K562 (cell line): ENCODE results near the gene AGPAT1. TPM values are rescaled to one million over a fixed set of nuclear protein-coding genes. Genes with fewer than 3 reads are reported as not detected.

Source experiments
- ATF1 ChIP-seq, 2 experiments: fragments of 450-650 bp in 1 of 2; IDR thresholded peaks; 2 replicates each; pipeline ENCODE4 v1.6.1; 2016; ENCODE audit warnings: missing compliant biosample characterization in 1 of 2, missing genetic modification characterization in 1 of 2
- ESRRB ChIP-seq: fragments of 250-450 bp; sonication (Bioruptor Pico); IDR thresholded peaks from 2 replicates; pipeline ENCODE4 v1.5.0; 2020; ENCODE audit warnings: mild to moderate bottlenecking, moderate library complexity, borderline replicate concordance
- FOXP1 ChIP-seq: sonication (generic); formaldehyde crosslinking; IDR thresholded peaks from 2 replicates; pipeline ENCODE4 v1.8.0; 2022; ENCODE audit warnings: mild to moderate bottlenecking, missing genetic modification reagents
- MAFK ChIP-seq: IDR thresholded peaks from 2 replicates; pipeline ENCODE4 v1.6.1; 2011; ENCODE audit warnings: low read length, improper control_type of control experiment
- MYC ChIP-seq, 2 experiments: fragments of 250-450 bp in 1 of 2; sonication (Bioruptor Pico) in 1 of 2; IDR thresholded peaks; 2 replicates each; pipeline versions ENCODE4 v1.5.1 to v1.6.1; 2012 to 2021; ENCODE audit warnings: low read depth in 2 of 2, borderline replicate concordance in 1 of 2, improper control_type of control experiment in 1 of 2, low read length in 1 of 2, mild to moderate bottlenecking in 1 of 2, moderate library complexity in 1 of 2
- NFXL1 ChIP-seq: fragments of 450-650 bp; formaldehyde crosslinking; IDR thresholded peaks from 2 replicates; pipeline ENCODE4 v1.4.0; 2021; ENCODE audit warnings: mild to moderate bottlenecking
- XRCC5 ChIP-seq: fragments of 200-400 bp; formaldehyde crosslinking; IDR thresholded peaks from 2 replicates; pipeline ENCODE4 v1.6.1; 2017; ENCODE audit warnings: low read depth, mild to moderate bottlenecking, low read length
- polyA plus RNA-seq, 8 experiments: library from polyadenylated mRNA; depleted of rRNA in 4 of 8; stranded (reverse) in 5 of 8; unstranded in 3 of 8; fragments of >200 nt; fragmentation: Nextera tagmentation in 2 of 8; fragmentation: Illumina TruSeq in 1 of 8; extraction: Ambion mirVana in 2 of 8; extraction: Trizol in 1 of 8; gene quantifications; 2 replicates each; pipeline versions ENCODE4 v1.2.1 to v1.2.3, GENCODE V29; 2011 to 2014; ENCODE audit warnings: inconsistent platforms in 1 of 8, missing spikeins in 1 of 8
- total RNA-seq, 7 experiments: library from RNA; depleted of rRNA in 6 of 7; stranded (reverse); fragments of >200 nt in 6 of 7; fragmentation: Illumina TruSeq in 2 of 7; extraction: Trizol in 2 of 7; gene quantifications; 2 replicates each; pipeline versions ENCODE4 v1.2.1 to v1.2.3, GENCODE V29; 2011 to 2021; ENCODE audit warnings: low replicate concordance in 1 of 7
- TF ChIP-seq, protein P1 (sequence below): sonication (generic); formaldehyde crosslinking; IDR thresholded peaks from 2 replicates; pipeline ENCODE4 v1.8.0; 2022; ENCODE audit warnings: mild to moderate bottlenecking, missing genetic modification reagents
- TF ChIP-seq, protein P2 (sequence below): fragments of 450-650 bp; formaldehyde crosslinking; conservative IDR thresholded peaks from 2 replicates; pipeline ENCODE4 v1.4.0; 2022; ENCODE audit warnings: mild to moderate bottlenecking, missing genetic modification characterization
- TF ChIP-seq, protein P3 (sequence below): fragments of 450-650 bp; IDR thresholded peaks from 2 replicates; pipeline ENCODE4 v1.6.1; 2016; ENCODE audit warnings: antibody characterized with exemption
- TF ChIP-seq, protein P4 (sequence below): fragments of 200-800 bp; sonication (Bioruptor generic); IDR thresholded peaks from 2 replicates; pipeline ENCODE4 v1.6.1; 2017; ENCODE audit warnings: missing genetic modification characterization, missing compliant biosample characterization
- TF ChIP-seq, protein P5 (sequence below): sonication (generic); IDR thresholded peaks from 2 replicates; pipeline ENCODE4 v1.6.1; 2016

Gene AGPAT1
- total and polyA plus RNA-seq, 9 of the 15 experiments (the other 6 are each of a cell fraction or from before 2014, with no cell fraction given): 37.9 to 176 (median 69.4) TPM

DNA sequence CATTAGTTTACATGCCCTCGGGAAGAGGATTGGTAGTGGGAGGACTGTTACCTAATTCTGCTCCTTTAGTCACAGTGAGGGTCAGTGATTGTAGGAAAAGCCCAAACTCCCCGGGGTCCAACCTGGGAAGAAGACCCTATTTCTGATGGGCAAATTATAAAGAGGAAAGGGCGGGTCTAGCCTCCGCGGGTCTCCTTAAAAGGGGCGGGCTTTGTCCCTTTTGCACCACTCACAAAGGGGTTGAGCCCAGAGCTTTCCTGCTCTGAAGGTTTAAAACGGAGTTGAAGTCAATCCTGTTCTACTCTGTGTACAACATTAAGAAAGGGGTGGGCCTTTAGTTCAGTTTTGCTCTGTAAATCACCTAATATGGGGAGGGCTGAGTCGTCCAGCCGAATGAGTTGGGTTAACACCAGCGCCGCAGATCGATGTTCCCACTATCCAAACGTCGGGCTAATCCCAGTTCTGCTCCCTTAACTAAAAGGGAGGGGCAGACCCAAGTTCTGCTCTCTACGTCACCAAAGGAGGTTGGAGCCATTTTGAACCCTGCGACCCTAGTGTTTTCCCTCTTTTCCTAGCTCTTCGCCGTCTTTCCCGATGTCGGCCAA is 1.4 kb upstream of the AGPAT1 start (continued):
- TF ChIP-seq, protein P1, sequence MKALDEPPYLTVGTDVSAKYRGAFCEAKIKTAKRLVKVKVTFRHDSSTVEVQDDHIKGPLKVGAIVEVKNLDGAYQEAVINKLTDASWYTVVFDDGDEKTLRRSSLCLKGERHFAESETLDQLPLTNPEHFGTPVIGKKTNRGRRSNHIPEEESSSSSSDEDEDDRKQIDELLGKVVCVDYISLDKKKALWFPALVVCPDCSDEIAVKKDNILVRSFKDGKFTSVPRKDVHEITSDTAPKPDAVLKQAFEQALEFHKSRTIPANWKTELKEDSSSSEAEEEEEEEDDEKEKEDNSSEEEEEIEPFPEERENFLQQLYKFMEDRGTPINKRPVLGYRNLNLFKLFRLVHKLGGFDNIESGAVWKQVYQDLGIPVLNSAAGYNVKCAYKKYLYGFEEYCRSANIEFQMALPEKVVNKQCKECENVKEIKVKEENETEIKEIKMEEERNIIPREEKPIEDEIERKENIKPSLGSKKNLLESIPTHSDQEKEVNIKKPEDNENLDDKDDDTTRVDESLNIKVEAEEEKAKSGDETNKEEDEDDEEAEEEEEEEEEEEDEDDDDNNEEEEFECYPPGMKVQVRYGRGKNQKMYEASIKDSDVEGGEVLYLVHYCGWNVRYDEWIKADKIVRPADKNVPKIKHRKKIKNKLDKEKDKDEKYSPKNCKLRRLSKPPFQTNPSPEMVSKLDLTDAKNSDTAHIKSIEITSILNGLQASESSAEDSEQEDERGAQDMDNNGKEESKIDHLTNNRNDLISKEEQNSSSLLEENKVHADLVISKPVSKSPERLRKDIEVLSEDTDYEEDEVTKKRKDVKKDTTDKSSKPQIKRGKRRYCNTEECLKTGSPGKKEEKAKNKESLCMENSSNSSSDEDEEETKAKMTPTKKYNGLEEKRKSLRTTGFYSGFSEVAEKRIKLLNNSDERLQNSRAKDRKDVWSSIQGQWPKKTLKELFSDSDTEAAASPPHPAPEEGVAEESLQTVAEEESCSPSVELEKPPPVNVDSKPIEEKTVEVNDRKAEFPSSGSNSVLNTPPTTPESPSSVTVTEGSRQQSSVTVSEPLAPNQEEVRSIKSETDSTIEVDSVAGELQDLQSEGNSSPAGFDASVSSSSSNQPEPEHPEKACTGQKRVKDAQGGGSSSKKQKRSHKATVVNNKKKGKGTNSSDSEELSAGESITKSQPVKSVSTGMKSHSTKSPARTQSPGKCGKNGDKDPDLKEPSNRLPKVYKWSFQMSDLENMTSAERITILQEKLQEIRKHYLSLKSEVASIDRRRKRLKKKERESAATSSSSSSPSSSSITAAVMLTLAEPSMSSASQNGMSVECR (CRISPR knock-in tag): no peak
- TF ChIP-seq ESRRB (no peak), MAFK (no peak), ATF1 (CRISPR knock-in tag; IDR thresholded peaks at IDR 0.05) (no peak), ATF1 (tag; IDR thresholded peaks at IDR 0.05) (0 out of 2 replicates have a peak, but pooled peaks have one; percentile 77), NFXL1 (CRISPR knock-in tag) (no peak), MYC (IDR thresholded peaks at IDR 0.05; ENCODE audit: low read depth, low read length) (peak; percentile 4; the same call in 1 of the 2 replicates), MYC (CRISPR knock-in tag; IDR thresholded peaks at IDR 0.05; ENCODE audit: borderline replicate concordance, low read depth) (peak; percentile 46; the same call in 1 of the 2 replicates), FOXP1 (CRISPR knock-in tag) (0 out of 2 replicates have a peak, but pooled peaks have one; percentile 42), XRCC5 (peak; percentile 31; the same call in 1 of the 2 replicates)
- TF ChIP-seq, protein P2, sequence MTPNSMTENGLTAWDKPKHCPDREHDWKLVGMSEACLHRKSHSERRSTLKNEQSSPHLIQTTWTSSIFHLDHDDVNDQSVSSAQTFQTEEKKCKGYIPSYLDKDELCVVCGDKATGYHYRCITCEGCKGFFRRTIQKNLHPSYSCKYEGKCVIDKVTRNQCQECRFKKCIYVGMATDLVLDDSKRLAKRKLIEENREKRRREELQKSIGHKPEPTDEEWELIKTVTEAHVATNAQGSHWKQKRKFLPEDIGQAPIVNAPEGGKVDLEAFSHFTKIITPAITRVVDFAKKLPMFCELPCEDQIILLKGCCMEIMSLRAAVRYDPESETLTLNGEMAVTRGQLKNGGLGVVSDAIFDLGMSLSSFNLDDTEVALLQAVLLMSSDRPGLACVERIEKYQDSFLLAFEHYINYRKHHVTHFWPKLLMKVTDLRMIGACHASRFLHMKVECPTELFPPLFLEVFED (CRISPR knock-in tag): no peak
- TF ChIP-seq, protein P3, sequence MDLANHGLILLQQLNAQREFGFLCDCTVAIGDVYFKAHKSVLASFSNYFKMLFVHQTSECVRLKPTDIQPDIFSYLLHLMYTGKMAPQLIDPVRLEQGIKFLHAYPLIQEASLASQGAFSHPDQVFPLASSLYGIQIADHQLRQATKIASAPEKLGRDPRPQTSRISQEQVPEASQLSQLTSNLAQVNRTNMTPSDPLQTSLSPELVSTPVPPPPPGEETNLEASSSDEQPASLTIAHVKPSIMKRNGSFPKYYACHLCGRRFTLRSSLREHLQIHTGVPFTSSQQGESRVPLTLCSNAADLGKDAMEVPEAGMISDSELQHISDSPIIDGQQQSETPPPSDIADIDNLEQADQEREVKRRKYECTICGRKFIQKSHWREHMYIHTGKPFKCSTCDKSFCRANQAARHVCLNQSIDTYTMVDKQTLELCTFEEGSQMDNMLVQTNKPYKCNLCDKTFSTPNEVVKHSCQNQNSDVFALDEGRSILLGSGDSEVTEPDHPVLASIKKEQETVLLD: peak; percentile 42; the same call in 1 of the 2 replicates
- TF ChIP-seq, protein P4, sequence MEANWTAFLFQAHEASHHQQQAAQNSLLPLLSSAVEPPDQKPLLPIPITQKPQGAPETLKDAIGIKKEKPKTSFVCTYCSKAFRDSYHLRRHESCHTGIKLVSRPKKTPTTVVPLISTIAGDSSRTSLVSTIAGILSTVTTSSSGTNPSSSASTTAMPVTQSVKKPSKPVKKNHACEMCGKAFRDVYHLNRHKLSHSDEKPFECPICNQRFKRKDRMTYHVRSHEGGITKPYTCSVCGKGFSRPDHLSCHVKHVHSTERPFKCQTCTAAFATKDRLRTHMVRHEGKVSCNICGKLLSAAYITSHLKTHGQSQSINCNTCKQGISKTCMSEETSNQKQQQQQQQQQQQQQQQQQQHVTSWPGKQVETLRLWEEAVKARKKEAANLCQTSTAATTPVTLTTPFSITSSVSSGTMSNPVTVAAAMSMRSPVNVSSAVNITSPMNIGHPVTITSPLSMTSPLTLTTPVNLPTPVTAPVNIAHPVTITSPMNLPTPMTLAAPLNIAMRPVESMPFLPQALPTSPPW: peak; percentile 59; the same call in 1 of the 2 replicates
- TF ChIP-seq, protein P5, sequence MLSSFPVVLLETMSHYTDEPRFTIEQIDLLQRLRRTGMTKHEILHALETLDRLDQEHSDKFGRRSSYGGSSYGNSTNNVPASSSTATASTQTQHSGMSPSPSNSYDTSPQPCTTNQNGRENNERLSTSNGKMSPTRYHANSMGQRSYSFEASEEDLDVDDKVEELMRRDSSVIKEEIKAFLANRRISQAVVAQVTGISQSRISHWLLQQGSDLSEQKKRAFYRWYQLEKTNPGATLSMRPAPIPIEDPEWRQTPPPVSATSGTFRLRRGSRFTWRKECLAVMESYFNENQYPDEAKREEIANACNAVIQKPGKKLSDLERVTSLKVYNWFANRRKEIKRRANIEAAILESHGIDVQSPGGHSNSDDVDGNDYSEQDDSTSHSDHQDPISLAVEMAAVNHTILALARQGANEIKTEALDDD: no peak; the same call in 1 of the 2 replicates
